ENCODE measurements around the gene NEDD8.

GRCh38 chr14:24234095-24235005 is 2.2 kb upstream of the NEDD8 start:
- TF ChIP-seq CTCF (IDR thresholded peaks at IDR 0.05), result no peak
- no peak for TF ChIP-seq POLR2A (IDR thresholded peaks at IDR 0.05)
- no peak for TF ChIP-seq EP300 (IDR thresholded peaks at IDR 0.05)
